Measurements from ENCODE around the gene G6PC1. TPM values are rescaled to one million over a fixed set of nuclear protein-coding genes. Genes with fewer than 3 reads are reported as not detected.

Gene G6PC1
- total and polyA plus RNA-seq, 2 of the 13 experiments (the other 11 are each of a cell fraction or from before 2014, with no cell fraction given): 1.7 to 37.9 TPM

GRCh38 chr17:42865638-42866094, 34.9 kb upstream of the G6PC1 start (continued):
- TF ChIP-seq ZNF746 (CRISPR knock-in tag; IDR thresholded peaks at IDR 0.05): no peak
- no peak for TF ChIP-seq ZNF616 (CRISPR knock-in tag; IDR thresholded peaks at IDR 0.05; ENCODE audit: low read depth)
- TF ChIP-seq POLR2AphosphoS5 (IDR thresholded peaks at IDR 0.05; ENCODE audit: low read depth, low read length): no peak; the same call in 1 of the 2 replicates
- no peak for TF ChIP-seq RELA (CRISPR knock-in tag; IDR thresholded peaks at IDR 0.05)
- TF ChIP-seq NAIF1 (CRISPR knock-in tag; IDR thresholded peaks at IDR 0.05; ENCODE audit: borderline replicate concordance): 0 out of 2 replicates have a peak, but pooled peaks have one; percentile 7
- TF ChIP-seq ZNF773 (CRISPR knock-in tag; IDR thresholded peaks at IDR 0.05; ENCODE audit: borderline replicate concordance): no peak
- peak; percentile 95 for TF ChIP-seq ESRRA (CRISPR knock-in tag; IDR thresholded peaks at IDR 0.05; ENCODE audit: low read depth)
- TF ChIP-seq ZNF574 (CRISPR knock-in tag; IDR thresholded peaks at IDR 0.05): no peak
- TF ChIP-seq ZNF572 (CRISPR knock-in tag; IDR thresholded peaks at IDR 0.05): no peak
- TF ChIP-seq ZNF615 (CRISPR knock-in tag; IDR thresholded peaks at IDR 0.05; ENCODE audit: borderline replicate concordance): no peak
- no peak; the same call in 1 of the 2 replicates for TF ChIP-seq ZNF724P (CRISPR knock-in tag; IDR thresholded peaks at IDR 0.05; ENCODE audit: borderline replicate concordance)
- TF ChIP-seq CCDC6 (CRISPR knock-in tag; IDR thresholded peaks at IDR 0.05): peak; percentile 18; the same call in 1 of the 2 replicates
- no peak for TF ChIP-seq KDM6A (CRISPR knock-in tag; IDR thresholded peaks at IDR 0.05; ENCODE audit: low read depth)
- no peak for TF ChIP-seq IRX3 (CRISPR knock-in tag; IDR thresholded peaks at IDR 0.05; ENCODE audit: borderline replicate concordance, low read depth)
- no peak for TF ChIP-seq CHD4 (IDR thresholded peaks at IDR 0.05; ENCODE audit: borderline replicate concordance, low read length)
- TF ChIP-seq LRRFIP1 (CRISPR knock-in tag; conservative IDR thresholded peaks at IDR 0.05): no peak
- TF ChIP-seq IKZF1 (IDR thresholded peaks at IDR 0.05): no peak
- TF ChIP-seq AFF4 (CRISPR knock-in tag; IDR thresholded peaks at IDR 0.05): no peak
- no peak for TF ChIP-seq ZNF639 (CRISPR knock-in tag; conservative IDR thresholded peaks at IDR 0.05)
- no peak for TF ChIP-seq KLF13 (CRISPR knock-in tag; IDR thresholded peaks at IDR 0.05)
- peak; percentile 88 for TF ChIP-seq HDAC1 (CRISPR knock-in tag; IDR thresholded peaks at IDR 0.05)
- TF ChIP-seq IRF2 (CRISPR knock-in tag; IDR thresholded peaks at IDR 0.05): 0 out of 2 replicates have a peak, but pooled peaks have one; percentile 53

All from HepG2 (cell line).